M059J (cell line): Measurements from ENCODE around the gene TJP3. TPM values are rescaled to one million over a fixed set of nuclear protein-coding genes. Genes with fewer than 3 reads are reported as not detected.
"Not testable (repeated sequence)": the region's sequence is repeated elsewhere in the genome, so short reads cannot be mapped to it uniquely, and the experiment has no call there.

Source experiments
- DNase-seq: peaks from one replicate; pipeline ENCODE4 v3.0.0-alpha.2; 2012; ENCODE audit warnings: low read depth
- total RNA-seq: library from RNA; depleted of rRNA; stranded (reverse); fragments of >200 nt; shearing (Covaris generic); gene quantifications from 2 replicates; pipeline ENCODE4 v1.2.3, GENCODE V29; 2014; rRNA removed

Gene TJP3
- total RNA-seq, result 0.30 and 0.49 TPM in 2 replicates

DNA sequence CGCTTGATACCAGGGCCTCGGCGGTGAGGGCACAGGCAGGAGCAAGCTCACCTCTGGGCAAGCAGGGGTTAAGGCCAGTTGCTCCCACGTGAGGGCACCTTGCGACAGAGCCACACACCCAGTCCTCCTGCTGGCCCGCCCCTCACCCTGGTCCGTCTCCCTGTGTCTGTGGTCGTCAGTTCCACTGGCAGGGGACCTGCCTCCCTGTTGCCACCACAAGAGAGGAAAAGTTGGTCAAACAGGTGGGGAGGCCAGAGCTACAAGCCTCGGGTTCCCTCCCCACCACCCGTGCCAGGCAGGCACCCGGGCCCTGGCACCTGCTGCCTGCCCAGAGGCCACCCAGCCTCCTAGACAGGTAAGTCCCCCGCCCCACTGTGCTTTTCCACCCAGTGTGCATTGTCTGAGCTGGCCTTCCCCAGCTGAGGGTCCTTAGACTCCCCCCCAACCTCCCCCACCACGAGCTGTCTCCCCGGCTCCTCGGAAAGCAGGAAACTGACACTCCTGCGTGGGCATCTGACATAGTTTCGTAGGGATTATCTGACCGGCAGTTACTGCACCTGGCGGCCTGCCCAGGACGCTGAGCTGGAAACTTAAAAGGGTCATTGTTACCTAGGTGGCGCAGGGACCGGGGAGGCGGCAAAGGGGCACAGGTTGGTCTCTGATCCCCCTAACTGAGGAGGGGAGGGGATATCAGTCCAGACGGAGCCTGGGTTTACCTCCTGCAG is at the start of gene TJP3:
Gene TJP3, plus strand, starts transcription at position 178 of the 725 bp plus-strand sequence. CDS start 20,049 bp downstream, outside the sequence.
- peak; percentile 45 for DNase-seq

DNA sequence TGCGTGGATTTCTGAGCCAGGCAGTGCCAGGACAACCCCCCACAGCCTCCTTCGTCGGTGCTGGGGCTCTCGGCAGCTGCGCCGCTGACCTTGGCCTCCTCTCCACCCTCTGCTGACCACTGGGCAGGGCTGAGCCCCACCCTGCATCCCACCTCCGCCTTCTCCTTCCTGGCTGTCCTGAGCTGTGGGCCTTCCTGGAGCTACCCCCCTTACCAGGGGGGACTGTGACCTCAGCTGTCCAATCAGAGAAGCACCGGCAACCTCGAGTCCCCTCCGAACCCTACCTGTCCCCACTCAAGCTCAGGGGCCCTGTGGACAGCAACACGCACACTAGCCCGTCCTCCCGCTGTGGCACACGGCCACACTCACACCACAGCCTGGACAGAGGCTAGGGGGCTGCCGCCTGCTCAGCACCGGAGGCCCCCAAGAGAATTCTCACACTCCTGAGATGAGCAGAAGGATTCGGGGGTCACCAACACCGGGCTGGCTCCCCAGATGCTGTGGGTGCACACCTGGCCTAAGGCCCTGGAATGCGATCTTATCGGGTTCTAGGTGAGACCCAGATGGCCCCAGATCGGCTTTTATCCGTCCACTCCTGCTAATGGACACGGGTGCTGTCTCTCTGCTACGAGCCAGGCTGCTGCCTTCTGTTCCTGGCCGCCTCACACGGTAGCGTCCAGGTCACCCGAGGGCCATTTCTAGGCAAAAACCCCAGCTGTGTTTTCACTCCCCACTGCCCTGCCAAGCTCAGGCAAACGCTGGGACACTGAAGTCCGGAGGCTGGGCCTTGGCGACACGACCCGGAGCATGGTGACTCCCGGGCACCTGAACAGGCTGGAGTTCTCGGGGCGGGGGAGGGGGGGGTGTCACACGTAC is 49.1 kb upstream of the TJP3 start:
- DNase-seq, result no peak

DNA sequence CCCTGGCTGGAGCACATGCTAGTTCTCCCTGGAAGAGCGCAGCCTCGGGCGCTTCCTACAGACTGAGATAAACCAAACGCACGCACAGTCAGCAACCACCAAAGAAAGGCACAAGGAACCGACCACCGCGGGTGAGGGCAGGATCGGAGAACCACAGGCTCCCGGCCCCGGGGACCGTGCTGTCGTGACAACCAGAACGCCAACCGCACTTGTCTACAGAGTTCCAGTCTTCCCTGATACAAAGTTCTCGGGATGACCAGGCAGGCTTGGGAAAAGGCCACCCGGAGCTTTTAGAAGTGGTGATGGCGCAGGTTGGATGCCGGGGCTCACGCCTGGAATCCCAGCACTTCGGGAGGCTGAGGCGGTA is 48.5 kb upstream of the TJP3 start:
- DNase-seq, result no peak

DNA sequence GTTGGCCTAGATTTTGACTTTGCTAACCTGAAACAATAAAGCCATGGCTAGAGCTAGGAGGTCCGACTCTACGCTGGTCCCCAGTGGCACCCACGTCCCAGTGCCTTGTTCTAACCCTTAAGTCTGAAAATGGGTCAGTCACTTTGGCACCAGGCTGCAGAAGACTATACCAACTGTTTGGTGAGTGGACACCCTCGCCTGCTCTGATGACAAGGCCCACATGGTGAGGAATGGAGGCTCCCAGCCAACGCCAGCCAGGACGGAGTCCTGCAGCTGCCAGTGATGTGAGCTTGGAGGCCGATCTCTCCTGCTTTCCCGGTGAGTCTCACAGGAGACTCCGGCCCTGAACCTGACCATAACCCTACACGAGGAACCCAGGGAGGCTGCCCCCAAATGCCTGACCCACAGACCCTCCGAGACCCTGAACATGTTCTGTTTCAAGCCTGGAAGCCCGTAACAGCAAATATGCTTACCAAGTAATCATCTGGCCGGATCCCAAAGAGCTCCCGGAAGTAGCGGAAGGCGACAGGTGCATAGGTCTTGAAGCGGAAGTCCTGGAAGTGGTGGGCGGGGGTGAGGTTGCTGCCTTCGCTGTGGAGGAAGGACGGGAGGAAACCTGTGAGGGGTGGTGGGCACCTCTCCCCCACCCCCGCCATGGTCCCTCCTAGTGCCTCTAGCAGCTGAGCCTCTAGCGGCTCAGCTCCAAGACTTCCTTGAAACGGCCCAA is 47.5 kb upstream of the TJP3 start:
- no peak for DNase-seq

DNA sequence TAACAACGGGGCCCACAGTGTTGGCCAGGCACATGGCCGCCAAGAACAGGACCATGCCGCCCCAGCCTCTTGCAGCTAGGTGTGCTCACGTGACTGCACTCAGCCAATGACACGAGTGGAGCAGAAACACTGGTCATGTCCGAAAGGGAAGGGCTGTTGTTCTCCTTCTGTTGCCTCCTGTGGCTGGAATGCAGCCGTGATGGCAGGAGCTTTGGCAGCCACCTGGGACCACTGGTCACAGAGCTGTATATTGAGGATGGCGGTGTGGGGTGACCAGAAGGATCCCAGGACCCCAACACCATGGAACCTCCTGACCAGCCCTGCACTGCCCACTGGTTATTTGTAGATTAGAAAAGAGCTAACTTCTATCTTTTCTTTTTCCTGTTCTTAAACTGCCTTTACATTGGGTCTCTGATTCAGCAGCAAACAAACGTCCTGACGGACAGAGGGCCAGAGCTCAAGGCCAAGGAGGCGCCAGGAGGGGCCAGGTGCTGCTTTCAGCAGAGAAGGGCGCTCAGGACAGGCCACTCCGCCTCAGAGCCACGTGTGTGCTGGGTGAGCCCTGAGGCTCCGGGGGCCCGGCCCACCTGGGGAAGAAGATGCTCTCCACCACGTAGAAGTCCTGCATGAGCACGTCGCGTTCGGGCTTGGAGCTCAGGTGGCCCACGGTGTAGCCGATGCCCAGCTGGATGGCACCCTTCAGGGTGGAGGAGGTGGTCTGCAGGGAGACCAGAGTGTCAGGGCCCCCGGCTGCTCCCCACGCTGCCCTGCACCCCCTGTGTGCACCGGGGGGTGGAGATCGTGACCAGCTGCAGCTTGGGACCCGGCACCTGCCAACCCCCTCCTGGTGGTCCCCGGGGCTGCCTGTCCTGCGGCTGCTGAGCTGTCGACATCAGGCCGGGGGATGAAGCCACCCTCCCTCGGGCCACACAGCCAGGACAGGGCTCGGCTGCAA is 46.6 kb upstream of the TJP3 start:
- no peak for DNase-seq

- DNase-seq, result no peak
Measured at GRCh38 chr19:3663838-3664237, 44.3 kb upstream of the TJP3 start.

DNA sequence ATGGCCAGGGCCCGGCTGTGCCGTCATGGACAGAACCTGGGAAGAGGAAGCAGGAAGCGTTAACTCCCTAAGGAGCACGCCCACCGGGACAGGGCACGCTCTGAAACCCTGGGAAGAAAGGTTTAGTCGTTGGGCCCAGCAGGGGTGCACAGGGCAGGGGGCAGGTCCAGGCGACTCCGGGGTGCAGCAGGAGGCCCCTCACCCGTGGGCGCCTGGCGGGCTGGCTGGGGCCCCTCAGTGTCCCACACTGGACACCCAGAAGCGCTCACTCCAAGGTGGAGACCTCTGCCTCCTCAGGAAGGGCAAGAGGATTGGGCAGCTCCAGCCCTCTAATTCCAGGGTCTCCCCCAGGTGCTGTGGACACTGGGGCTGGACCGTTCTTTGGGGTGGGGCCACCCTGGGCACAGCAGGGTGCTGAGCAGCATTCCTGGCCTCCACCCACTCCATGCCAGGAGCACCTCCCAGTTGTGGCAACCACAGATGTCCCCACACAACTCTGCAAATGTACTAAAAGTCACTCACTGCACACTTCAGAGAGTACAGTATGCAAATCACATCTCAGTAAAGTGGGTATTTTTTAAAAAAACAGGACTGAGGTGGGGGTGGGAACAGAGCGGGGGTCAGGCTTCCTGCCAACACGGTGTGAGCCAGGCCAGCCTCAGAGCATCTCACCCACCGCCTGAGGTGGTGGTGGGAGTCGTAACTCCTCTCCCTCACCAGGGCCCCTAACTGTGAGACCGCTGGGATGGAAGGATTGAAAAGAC is 43.1 kb upstream of the TJP3 start:
- DNase-seq, result no peak

- DNase-seq, result no peak
Measured at GRCh38 chr19:3665681-3666544, 42.3 kb upstream of the TJP3 start.

DNA sequence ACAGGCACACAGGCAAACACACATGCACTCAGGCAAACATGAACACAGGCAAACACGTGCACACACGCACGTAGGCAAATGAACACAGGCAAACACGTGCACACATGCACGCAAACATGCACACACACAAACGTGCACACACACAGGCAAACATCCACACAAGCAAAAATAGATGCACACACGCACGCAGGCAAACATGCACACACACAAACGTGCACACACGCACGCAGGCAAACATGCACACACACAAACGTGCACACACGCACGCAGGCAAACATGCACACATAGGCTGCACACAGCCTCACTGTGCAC is 41.7 kb upstream of the TJP3 start:
- DNase-seq, result not testable (repeated sequence)

- no peak for DNase-seq
Measured at GRCh38 chr19:3667037-3667638, 41.0 kb upstream of the TJP3 start.

GRCh38 chr19:3667766-3668165 is 40.4 kb upstream of the TJP3 start:
- DNase-seq, result no peak

- DNase-seq, result no peak
Measured at GRCh38 chr19:3668331-3669081, 39.7 kb upstream of the TJP3 start.

- DNase-seq, result no peak
Measured at GRCh38 chr19:3669082-3669946, 38.9 kb upstream of the TJP3 start.

DNA sequence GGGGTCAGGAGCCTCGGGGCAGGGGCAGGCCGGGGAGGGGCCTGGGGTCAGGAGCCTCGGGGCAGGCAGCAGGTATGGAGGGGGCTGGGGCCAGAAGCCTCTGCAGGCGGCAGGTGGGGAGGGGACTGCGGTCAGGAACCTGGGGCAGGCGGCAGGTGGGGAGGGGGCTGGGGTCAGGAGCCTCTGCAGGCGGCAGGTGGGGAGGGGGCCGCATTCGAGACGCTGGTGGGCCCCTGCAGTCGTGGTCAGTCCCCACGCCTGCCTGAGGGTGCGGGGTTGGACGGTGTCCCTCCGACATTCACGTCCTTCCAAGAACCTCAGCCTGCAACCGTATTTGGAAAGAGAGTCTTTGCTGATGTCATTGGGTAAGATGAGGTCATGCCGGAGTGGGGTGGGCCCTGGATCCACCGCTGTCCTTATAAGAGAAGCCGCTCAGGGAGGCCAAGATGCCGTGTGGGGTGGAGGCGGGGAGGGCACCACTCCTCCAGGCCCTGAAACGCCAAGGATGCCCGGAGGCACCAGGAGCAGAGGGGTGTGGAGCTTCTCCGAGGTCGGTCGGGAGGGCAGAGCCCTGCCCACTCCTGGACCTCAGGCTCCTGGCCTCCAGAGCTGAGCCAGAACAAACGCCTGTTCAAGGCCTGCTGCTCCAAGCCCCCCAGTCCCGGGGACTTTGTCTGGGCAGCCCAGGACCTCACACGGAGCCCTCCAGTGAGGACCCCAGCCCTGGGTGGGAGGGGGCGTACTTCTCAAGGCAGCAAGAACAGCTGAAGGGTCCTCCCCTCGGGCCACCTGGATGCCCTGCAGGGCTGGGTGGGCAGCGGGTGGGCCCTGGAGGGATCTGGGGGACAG is 38.0 kb upstream of the TJP3 start:
- DNase-seq, result peak; percentile 12

- no peak for DNase-seq
Measured at GRCh38 chr19:3670796-3671679, 37.1 kb upstream of the TJP3 start.
